GM12874 (cell line): ENCODE data around the gene LZTR1.

Experiments used
- CTCF ChIP-seq: IDR thresholded peaks from 2 replicates; pipeline ENCODE4 v1.5.1; 2011; ENCODE audit warnings: low read depth, mild to moderate bottlenecking, control low read depth, low read length, moderate library complexity; ENCODE audit not compliant: insufficient read depth

LZTR1 gene

GRCh38 chr22:20997536-20998257 is 15.6 kb downstream of the LZTR1 start:
- TF ChIP-seq CTCF: no peak

- TF ChIP-seq CTCF: no peak
Measured at GRCh38 chr22:20998411-20999336, 16.6 kb downstream of the LZTR1 start.

GRCh38 chr22:20999350-21000206 is 17.5 kb downstream of the LZTR1 start:
- TF ChIP-seq CTCF: no peak

- TF ChIP-seq CTCF: no peak
Measured at GRCh38 chr22:21000207-21000986, 18.3 kb downstream of the LZTR1 start.

- no peak for TF ChIP-seq CTCF
Measured at GRCh38 chr22:21000987-21001600, 19.0 kb downstream of the LZTR1 start.

GRCh38 chr22:21001601-21002325 is 19.7 kb downstream of the LZTR1 start, which contains the start of gene THAP7:
TSS of gene THAP7 (minus strand) at chr22:21002118. CDS start at chr22:21001911, 207 bp downstream.
- TF ChIP-seq CTCF: no peak
